ENCODE results near the gene WDR48. TPM values are rescaled to one million over a fixed set of nuclear protein-coding genes. Genes with fewer than 3 reads are reported as not detected.

The WDR48 gene
- total RNA-seq, 4 donors from 2014 or later: 18.3 to 49.3 (median 25.2) TPM

GRCh38 chr3:39097716-39098472, 46.1 kb downstream of the WDR48 start:
- 73% methylated on average over 4 of the region's 8 CpGs for WGBS
- no peaks in the 10 kb centered on the region for H3K4me1 ChIP-seq
- no peak overlapping the region for H3K27ac ChIP-seq
- no peak overlapping the region for H3K4me3 ChIP-seq
- H3K27me3 ChIP-seq: no peaks in the 10 kb centered on the region
- TF ChIP-seq EP300 (IDR thresholded peaks at IDR 0.05) (no peak), POLR2A (IDR thresholded peaks at IDR 0.05) (no peak), POLR2AphosphoS5 (IDR thresholded peaks at IDR 0.05) (no peak), CTCF (IDR thresholded peaks at IDR 0.05) (no peak)
- no peaks in the 10 kb centered on the region for H3K9me3 ChIP-seq
- DNase-seq (ENCODE audit: low spot score in 2 of 2): no peak
- peaks cover 84% of the 10 kb centered on the region for H3K36me3 ChIP-seq

- H3K36me3 ChIP-seq: peaks cover 78% of the 10 kb centered on the region
- H3K27ac ChIP-seq: no peak overlapping the region
- no peaks in the 10 kb centered on the region for H3K9me3 ChIP-seq
- DNase-seq (ENCODE audit: low spot score in 2 of 2): no peak
- no peaks in the 10 kb centered on the region for H3K27me3 ChIP-seq
- no peak for TF ChIP-seq EP300 (IDR thresholded peaks at IDR 0.05)
- peaks cover 4% of the 10 kb centered on the region for H3K4me1 ChIP-seq
- H3K4me3 ChIP-seq: no peak overlapping the region
- WGBS: 89% methylated on average over 6 of the region's 8 CpGs
Observed at GRCh38 chr3:39098473-39099000, 46.7 kb downstream of the WDR48 start.

GRCh38 chr3:39099242-39099641, 47.4 kb downstream of the WDR48 start:
- WGBS: 78% methylated on average over 1 of the region's 1 CpG

GRCh38 chr3:39099738-39100499, 48.1 kb downstream of the WDR48 start:
- WGBS: 95% methylated on average over 2 of the region's 2 CpGs
- peaks cover 64% of the 10 kb centered on the region for H3K36me3 ChIP-seq
- H3K27me3 ChIP-seq: no peaks in the 10 kb centered on the region
- DNase-seq (ENCODE audit: low spot score in 2 of 2): no peak
- no peak overlapping the region for H3K4me3 ChIP-seq
- no peak overlapping the region for H3K27ac ChIP-seq
- peaks cover 18% of the 10 kb centered on the region for H3K4me1 ChIP-seq
- TF ChIP-seq POLR2AphosphoS5 (IDR thresholded peaks at IDR 0.05) (no peak), POLR2A (IDR thresholded peaks at IDR 0.05) (no peak), EP300 (IDR thresholded peaks at IDR 0.05) (no peak), CTCF (IDR thresholded peaks at IDR 0.05) (no peak)
- no peaks in the 10 kb centered on the region for H3K9me3 ChIP-seq

More at GRCh38 chr3:39099242-39099641, 47.4 kb downstream of the WDR48 start:
- Histone ChIP-seq H3K4me3 (no peak overlapping the region), H3K27ac (no peak overlapping the region), H3K4me1 (peaks cover 11% of the 10 kb centered on the region), H3K9me3 (no peaks in the 10 kb centered on the region), H3K36me3 (peaks cover 71% of the 10 kb centered on the region), H3K27me3 (no peaks in the 10 kb centered on the region)
- TF ChIP-seq CTCF (IDR thresholded peaks at IDR 0.05) (no peak), EP300 (IDR thresholded peaks at IDR 0.05) (no peak), POLR2AphosphoS5 (IDR thresholded peaks at IDR 0.05) (no peak), POLR2A (IDR thresholded peaks at IDR 0.05) (no peak)
- no peak for DNase-seq (ENCODE audit: low spot score in 2 of 2)

GRCh38 chr3:39100500-39100886, 48.7 kb downstream of the WDR48 start:
- 78% methylated on average over 8 of the region's 9 CpGs for WGBS
- TF ChIP-seq POLR2A (IDR thresholded peaks at IDR 0.05) (no peak), EP300 (IDR thresholded peaks at IDR 0.05) (no peak)
- no peaks in the 10 kb centered on the region for H3K27me3 ChIP-seq
- no peak overlapping the region for H3K27ac ChIP-seq
- H3K36me3 ChIP-seq: peaks cover 58% of the 10 kb centered on the region
- no peaks in the 10 kb centered on the region for H3K9me3 ChIP-seq
- no peak overlapping the region for H3K4me3 ChIP-seq
- peaks cover 23% of the 10 kb centered on the region for H3K4me1 ChIP-seq
- DNase-seq (ENCODE audit: low spot score in 2 of 2): no peak

Data from suprapubic skin (tissue), 4 donors.